ENCODE data around the gene CACNB1. TPM values are rescaled to one million over a fixed set of nuclear protein-coding genes. Genes with fewer than 3 reads are reported as not detected.

CACNB1 gene
- total and polyA plus RNA-seq, 2 experiments from 2014 or later, result 27.6 to 41.6 TPM

GRCh38 chr17:39151150-39151942, 46.1 kb downstream of the CACNB1 start, which contains the start of gene PLXDC1:
PLXDC1 (minus strand) TSS chr17:39151637; CDS start chr17:39151437, 200 bp downstream.
- Histone ChIP-seq H3K36me3 (no peaks in the 10 kb centered on the region), H3K27me3 (peaks cover 31% of the 10 kb centered on the region), H3K4me3 (peak within 1 kb of the TSS; percentile 95), H3K9me3 (ENCODE audit: low read depth) (no peaks in the 10 kb centered on the region), H3K27ac (no peak within 1 kb of the TSS), H3K4me1 (ENCODE audit: low read depth) (peaks cover 9% of the 10 kb centered on the region)
- no peak for TF ChIP-seq CTCF (IDR thresholded peaks at IDR 0.05; ENCODE audit: low read depth, low read length)
- peak in 1 of 2 donors; percentile 54 for DNase-seq (ENCODE audit: low read depth in 1 of 2, low spot score in 1 of 2)

- Histone ChIP-seq H3K4me1 (ENCODE audit: low read depth) (peaks cover 9% of the 10 kb centered on the region), H3K9me3 (ENCODE audit: low read depth) (no peaks in the 10 kb centered on the region), H3K36me3 (no peaks in the 10 kb centered on the region), H3K4me3 (peak overlapping the region; percentile 95), H3K27me3 (peaks cover 31% of the 10 kb centered on the region), H3K27ac (no peak overlapping the region)
- DNase-seq (ENCODE audit: low read depth in 1 of 2, low spot score in 1 of 2), result no peak
- no peak for TF ChIP-seq CTCF (IDR thresholded peaks at IDR 0.05; ENCODE audit: low read depth, low read length)
Observed at GRCh38 chr17:39150795-39151149, 46.7 kb downstream of the CACNB1 start.

GRCh38 chr17:39150104-39150634, 47.3 kb downstream of the CACNB1 start:
- Histone ChIP-seq H3K9me3 (ENCODE audit: low read depth) (no peaks in the 10 kb centered on the region), H3K4me3 (no peak overlapping the region), H3K36me3 (no peaks in the 10 kb centered on the region), H3K27me3 (peaks cover 31% of the 10 kb centered on the region), H3K4me1 (ENCODE audit: low read depth) (peaks cover 9% of the 10 kb centered on the region), H3K27ac (no peak overlapping the region)
- DNase-seq (ENCODE audit: low read depth in 1 of 2, low spot score in 1 of 2), result no peak
- no peak for TF ChIP-seq CTCF (IDR thresholded peaks at IDR 0.05; ENCODE audit: low read depth, low read length)

GRCh38 chr17:39147221-39148185, 50.0 kb downstream of the CACNB1 start:
- peaks cover 31% of the 10 kb centered on the region for H3K27me3 ChIP-seq
- H3K4me1 ChIP-seq (ENCODE audit: low read depth), result peaks cover 9% of the 10 kb centered on the region
- no peak for TF ChIP-seq CTCF (IDR thresholded peaks at IDR 0.05; ENCODE audit: low read depth, low read length)
- no peaks in the 10 kb centered on the region for H3K9me3 ChIP-seq (ENCODE audit: low read depth)
- H3K27ac ChIP-seq, result no peak overlapping the region
- DNase-seq (ENCODE audit: low read depth in 1 of 2, low spot score in 1 of 2), result no peak
- no peak overlapping the region for H3K4me3 ChIP-seq
- H3K36me3 ChIP-seq, result no peaks in the 10 kb centered on the region

- Histone ChIP-seq H3K27me3 (peaks cover 25% of the 10 kb centered on the region), H3K9me3 (ENCODE audit: low read depth) (no peaks in the 10 kb centered on the region), H3K4me3 (no peak overlapping the region), H3K36me3 (no peaks in the 10 kb centered on the region), H3K4me1 (ENCODE audit: low read depth) (no peaks in the 10 kb centered on the region), H3K27ac (no peak overlapping the region)
- DNase-seq (ENCODE audit: low read depth in 1 of 2, low spot score in 1 of 2), result no peak
- no peak for TF ChIP-seq CTCF (IDR thresholded peaks at IDR 0.05; ENCODE audit: low read depth, low read length)
Observed at GRCh38 chr17:39146273-39146672, 51.2 kb downstream of the CACNB1 start.
